Activated T-cell treated with anti-CD3 and anti-CD28 coated beads for 48 hours (primary cell): ENCODE results near the gene LIN54.
"Not testable (repeated sequence)": the region's sequence is repeated elsewhere in the genome, so short reads cannot be mapped to it uniquely, and the experiment has no call there.

ENCODE experiments used
- DNase-seq: peaks from one replicate; pipeline ENCODE4 v3.0.0-alpha.2; 2020; ENCODE audit warnings: low read depth

The LIN54 gene

DNA sequence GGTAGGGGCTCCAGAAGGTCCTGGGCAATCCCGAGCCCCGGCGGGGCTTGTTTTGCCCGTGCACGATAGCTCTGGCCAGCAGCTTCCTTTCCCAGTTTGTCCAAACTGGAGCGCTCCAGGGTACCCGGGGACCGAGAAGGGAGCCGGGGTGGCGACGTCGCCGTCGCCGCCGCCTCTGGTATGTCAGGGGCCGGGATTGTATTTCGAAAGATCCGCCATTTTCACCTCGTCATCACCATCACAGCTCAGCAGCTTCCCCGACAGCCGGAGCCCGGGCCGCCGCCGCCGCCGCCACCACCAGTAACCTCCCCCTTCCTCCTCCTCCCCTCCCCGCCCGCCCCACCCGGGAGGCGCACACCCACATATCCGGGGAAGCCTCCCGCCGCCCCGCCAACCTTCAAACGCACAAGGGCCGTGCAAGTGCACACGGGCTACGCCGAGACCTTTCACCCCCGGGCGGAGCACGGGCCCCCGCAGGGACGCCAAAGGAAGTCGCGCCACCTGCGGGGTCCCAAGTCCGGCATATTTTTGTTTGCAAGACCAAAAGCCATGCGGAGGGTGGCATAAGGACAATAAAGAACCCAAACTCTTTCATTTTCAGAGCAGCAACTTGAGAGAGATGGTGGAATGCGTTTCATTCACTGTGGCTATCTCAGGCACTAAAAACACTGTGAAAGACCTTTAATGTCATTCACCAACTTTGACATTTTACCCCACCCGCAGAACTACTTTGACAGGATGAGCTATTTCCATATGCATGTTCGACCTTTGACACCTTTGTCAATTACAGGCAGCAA is at the start of gene LIN54:
Gene LIN54, minus strand, starts transcription at position 302 of the 797 bp plus-strand sequence. CDS start 25,979 bp downstream, outside the sequence.
- peak; percentile 75 for DNase-seq

DNA sequence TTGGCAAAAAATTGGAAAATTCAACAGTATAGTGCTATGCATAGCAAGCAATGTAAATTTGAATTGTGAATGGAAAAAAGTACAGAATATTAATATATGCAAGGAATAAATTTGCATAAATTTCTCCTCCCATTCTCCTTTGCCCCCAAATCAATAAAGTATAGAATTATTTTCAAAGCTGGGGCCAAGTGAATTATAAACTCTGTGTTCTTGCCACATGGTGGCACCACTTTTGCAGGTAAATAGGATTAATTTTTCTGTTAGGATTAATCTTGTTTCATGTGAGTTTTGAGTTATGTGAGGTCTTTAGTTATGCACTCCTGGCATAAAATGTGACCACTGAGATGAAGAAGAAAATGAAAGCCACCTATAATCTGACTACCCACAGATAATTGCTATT is 44.3 kb upstream of the LIN54 start:
- DNase-seq: no peak

DNA sequence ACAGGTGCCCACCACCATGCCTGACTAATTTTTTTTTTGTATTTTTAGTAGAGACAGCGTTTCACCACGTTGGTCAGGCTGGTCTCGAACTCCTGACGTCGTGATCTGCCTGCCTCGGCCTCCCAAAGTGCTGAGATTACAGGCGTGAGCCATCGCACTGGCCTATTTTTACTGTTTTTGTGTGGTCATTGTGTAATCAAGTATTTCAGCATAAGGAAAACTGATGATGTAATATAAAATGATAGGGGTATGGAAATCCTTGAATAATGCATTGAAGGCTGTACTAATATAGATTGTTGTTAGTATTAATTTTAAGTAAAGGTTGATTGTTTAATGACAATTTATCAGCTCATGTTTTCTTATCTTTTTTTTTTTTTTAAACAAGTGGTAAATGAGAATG is 38.2 kb upstream of the LIN54 start:
- not testable (repeated sequence) for DNase-seq

DNA sequence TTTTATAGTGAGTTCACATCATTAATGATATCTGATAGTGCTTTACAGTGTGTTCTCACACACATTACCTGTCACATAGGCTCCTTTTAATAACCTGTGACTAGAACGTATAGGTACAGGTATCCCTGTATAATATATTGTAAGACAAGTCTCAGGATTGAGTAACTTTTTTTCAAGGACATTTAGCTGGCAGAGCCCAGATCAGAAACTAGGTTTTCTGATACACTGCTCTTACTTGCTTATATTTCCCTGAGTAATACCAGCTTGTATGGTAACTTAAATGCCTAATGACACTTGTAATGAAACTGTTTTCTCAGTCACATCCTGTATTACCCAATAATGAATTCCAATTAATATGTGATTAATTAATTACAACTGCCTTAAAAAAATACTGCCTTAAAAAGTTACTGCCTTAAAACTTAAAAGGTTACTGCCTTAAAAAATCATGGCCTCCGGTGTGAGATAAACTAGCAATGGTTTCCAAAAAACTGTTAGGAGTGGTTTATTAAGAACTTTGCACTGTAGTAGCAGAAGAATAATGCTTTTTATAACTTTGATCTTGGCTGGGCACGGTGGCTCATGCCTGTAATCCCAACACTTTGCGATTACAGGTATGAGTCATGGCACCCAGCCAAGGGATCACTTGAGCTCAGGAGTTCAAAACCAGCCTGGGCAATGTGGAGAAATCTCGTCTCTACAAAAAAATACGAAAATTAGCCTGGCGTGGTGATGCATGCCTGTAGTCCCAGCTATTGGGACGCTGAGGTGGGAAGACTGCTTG is 36.3 kb upstream of the LIN54 start:
- no peak for DNase-seq

DNA sequence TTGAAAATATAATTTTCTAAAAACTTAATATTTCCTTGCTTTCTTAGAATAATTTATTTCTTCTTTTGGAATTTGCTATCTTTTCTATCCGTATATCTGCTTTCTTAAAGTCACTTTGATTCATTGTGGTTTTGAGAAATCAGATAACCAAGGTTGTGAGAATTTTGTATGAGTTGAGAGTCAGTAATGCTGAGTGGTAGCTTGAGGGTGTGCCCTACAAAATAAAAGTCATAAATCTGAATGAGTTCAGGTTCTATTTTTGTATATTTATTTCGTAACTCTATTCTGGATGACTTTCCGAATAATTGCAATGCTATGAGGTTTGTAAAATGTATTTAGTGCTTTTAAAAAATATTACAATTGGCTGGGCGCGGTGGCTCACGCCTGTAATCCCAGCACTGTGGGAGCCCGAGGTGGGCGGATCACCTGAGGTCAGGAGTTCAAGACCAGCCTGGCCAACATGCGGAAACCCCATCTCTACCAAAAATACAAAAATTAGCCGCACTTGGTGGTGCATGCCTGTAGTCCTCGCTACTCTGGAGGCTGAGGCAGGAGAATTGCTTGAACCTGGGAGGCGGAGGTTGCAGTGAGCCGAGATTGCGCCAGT is 33.3 kb upstream of the LIN54 start:
- no peak for DNase-seq

DNA sequence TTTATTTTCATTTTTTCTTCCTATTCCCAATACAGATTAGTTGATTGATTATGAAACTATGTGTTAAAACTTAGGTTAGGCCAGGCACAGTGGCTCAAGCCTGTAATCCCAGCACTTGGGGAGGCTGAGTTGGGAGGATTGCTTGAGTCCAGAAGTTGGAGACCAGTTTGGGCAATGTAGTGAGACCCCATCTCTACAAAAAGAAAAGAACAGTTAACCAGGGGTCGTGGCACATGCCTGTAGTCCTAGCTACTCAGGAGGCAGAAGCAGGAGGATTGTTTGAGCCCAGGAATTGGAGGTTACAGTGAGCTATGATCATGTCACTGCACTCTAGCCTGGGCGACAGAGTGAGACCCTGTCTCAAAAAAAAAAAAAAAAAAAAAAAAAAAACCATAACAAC is 32.5 kb upstream of the LIN54 start:
- not testable (repeated sequence) for DNase-seq

DNA sequence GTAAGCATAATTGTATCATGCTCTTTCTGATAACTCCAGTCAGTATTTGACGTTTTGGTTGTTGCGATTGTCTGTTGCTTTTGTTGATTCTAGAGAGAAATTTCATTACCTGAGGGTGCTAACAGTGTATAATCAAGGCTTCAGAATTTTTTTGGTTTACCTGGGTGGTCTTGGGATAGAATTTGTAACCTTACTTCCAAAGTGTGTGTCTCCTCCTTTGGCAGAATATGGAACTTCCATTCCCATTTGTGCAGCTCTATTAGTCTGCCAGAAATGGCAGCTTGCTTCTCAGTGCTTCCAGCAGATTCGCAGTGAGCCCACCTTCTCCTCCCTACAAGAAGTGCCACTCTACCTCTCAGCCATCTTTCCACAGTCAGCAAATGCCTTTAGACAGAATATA is 29.6 kb upstream of the LIN54 start:
- DNase-seq: no peak

DNA sequence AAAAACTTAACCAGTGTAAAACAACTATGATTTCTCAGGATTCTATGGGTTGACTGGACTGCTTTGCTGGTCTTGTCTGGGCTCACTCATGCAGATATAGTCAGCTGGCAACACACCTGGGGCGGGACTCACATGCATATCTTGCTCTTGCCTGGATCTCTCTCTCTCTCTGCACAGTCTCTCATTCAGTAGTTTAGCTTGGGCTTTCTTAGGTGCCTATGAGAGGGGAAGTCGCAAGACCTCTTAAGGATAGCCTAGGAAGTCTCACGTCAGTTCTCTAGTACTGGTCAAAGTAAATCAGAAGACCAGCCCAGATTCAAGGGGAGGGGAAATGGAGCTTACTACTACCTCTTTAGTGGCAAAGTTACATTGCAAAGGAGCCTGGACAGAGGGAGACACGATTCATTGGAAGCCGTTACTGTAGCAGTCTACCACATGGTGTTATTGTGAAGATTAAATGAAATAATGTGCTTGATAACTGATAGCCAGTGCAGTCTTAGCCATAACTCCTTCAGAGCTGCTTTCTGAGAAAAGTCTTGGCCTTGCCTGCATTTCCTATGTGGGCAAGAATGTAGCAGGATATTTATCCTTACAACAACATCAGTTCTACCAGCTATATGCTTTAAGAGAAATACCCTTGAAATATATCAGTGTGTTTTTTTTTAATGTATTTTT is 26.5 kb upstream of the LIN54 start:
- DNase-seq: no peak

DNA sequence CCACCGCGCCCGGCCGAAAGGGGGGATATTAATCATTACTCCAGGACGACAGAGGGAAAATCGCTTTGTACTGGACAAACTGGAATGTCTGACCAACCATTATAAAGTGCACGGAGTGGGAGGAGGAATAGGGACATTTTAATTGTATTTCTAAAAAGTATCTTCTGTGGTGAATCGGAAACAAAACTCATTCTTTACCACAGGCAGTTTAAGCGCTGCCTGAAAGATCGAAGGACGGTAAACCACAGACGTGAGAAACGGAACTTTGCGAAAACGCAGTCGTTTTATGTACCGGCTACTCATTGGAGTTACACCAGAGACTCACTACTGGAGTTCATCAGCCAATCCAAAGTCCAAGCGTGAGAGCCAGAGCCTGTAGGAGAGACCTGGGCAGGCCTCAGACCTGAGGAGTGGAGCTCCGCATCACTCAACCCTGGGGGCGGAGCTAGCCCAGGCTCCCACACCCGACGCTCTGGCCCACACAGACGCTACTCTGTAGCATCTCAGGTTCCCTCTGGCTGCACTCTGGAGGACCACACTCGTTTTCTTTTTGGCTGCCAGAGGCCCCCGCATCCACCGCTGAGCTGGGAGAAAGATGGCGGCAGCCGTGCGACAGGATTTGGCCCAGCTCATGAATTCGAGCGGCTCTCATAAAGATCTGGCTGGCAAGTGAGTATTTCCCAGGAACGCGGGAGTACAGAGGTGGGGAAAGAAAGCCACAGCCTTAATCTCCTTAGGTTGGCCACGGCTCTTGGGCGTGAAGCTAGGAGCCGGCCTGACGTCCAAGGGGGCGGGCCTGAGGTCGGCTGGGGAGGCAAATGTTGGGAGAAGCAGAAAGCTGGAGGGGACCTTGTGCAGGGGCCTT is 24.2 kb upstream of the LIN54 start, which contains the start of gene COPS4:
Gene COPS4, plus strand, starts transcription at position 554 of the 865 bp plus-strand sequence. Its CDS starts 42 bp downstream, at position 596.
- DNase-seq: peak; percentile 91

DNA sequence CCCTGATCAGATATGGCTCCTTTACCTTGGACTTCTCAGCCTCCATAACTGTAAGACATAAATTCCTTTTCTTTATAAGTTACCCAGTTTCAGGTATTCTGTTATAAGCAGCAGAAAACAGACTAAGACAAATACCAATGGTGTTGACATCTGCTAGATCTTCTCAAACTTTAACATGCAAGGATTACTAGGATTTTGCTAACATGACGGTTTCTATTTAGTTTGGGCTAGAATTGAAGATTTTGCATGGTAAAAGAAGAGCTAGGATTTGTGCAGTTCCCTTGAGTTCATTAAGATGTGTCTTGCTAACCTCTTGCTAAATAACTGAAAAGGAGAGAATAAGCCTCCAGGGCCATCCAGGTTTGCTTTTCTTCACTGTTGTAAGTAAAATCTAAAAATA is 19.1 kb upstream of the LIN54 start:
- no peak for DNase-seq

DNA sequence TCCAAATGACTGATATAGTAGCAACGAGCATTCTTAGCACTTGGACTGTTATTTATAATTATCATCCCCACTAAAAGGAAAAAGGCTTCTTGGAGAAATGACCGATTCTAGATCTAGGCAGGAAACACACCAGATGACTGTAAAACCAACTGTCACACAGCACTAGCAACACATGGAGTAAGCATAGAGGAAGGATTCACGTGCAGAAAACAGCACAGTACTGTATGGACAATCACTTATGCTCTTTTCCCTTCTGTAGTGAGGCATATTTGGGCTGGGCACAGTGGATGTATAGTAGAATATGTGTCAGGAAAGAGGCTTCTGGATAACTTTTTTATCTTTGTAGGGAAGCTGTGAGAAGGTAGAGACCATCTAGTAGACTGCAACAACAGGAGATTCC is 18.4 kb upstream of the LIN54 start:
- DNase-seq: no peak

DNA sequence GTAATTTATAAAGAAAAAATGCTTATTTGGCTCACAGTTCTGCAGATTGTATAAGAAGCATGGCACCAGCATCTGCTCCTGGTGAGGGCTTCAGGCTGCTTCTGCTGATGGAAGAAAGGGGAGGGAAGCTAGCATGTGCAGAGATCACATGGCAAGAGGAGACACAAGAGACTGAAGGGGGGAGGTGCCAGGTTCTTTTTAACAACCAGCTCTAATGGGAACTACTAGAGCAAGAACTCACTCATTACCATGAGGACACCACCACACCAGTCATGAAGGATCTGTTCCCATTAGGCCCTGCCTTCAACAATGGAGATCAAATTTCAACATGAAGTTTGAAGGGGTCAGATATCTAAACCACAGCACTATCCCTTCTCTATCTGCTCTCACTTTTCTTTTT is 14.9 kb upstream of the LIN54 start:
- DNase-seq: no peak

DNA sequence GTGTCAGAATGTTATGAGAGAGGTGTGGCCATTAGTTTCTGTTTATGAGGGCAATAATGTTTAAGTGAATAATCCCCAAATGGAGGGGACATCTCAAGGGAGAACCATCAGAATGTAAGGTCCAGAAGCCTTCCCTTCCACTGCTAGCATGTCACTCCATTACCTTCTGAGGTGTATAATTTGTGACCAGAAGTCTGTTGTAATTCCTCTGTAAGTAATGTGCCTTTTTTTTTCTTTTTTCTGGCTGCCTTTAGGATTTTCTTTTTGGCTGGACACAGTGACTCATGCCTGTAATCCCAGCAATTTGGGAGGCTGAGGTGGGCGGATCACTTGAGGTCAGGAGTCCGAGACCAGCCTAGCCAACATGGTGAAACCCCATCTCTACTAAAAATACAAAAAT is 13.6 kb upstream of the LIN54 start:
- no peak for DNase-seq

DNA sequence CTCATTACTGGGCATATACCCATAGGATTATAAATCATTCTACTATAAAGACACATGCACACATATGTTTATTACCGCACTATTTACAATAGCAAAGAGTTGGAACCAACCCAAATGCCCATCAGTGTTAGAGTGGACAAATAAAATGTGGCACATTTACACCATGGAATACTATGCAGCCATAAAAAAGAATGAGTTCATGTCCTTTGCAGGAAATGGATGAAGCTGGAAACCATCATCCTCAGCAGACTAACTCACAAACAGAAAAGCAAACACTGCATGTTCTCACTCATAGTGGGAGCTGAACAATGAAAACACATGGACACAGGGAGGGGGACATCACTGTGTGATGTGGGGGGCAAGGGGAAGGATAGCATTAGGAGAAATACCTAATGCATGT is 13.0 kb upstream of the LIN54 start:
- not testable (repeated sequence) for DNase-seq

DNA sequence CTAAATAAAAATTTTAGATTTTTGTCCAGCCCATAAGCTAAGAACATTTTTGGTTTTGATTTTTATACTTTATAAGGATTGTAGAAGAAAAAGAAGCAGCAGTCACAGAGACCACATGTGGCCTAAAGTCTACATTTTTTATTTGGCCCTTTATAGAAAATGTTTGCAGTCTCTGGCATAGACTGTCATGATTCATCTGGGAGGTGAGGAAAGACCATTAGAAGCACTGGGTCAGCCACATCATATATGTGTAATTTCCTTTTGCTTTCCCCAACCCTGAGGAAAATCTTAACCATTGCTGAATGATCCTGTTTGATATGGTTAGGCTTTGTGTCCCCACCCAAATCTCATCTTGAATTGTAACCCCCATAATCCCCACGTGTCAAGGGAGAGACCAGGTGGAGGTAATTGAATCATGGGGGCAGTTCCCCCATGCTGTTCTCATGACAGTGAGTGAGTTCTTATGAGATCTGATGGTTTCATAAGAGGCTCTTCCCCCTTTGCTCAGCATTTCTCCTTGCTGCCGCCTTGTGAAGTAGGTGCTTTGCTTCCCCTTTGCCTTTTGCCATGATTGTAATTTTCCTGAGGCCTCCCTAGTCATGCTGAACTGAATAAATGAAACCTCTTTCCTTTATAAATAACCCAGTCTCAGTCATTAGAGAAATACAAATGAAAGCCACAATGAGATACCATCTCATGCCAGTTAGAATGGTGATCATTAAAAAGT is 12.3 kb upstream of the LIN54 start:
- no peak for DNase-seq

DNA sequence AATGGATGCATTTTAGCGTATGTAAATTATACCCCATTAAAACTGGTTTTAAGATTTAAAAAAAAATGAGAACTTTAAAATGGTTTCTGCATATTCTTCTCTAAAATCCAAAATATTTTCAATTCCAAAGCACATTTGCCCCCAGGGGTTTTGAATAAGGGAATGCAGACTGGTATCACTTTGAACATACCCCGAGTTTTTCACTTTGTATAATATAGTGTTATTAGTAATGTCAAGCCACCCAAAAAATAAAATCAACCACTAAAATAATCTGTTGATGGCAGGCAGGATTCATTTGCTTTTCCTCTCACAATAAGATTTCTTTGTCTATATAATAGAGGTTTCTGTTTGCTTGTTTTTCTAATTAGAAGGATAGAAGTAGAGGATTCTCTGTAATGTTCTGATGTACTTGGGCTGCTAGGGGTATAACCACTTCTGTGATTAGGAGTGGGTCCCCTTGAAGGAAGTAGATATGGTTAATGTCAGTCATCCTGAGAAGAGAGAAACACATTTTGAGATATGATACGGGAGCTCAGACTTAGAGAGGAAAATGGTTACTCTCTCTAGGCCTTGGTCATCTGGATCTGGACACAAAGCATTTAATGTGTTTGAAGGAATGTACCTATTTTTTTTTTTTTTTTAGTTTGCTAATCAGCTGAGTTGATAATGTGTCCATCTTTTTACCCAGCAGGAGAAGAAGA is 9.3 kb upstream of the LIN54 start:
- no peak for DNase-seq

DNA sequence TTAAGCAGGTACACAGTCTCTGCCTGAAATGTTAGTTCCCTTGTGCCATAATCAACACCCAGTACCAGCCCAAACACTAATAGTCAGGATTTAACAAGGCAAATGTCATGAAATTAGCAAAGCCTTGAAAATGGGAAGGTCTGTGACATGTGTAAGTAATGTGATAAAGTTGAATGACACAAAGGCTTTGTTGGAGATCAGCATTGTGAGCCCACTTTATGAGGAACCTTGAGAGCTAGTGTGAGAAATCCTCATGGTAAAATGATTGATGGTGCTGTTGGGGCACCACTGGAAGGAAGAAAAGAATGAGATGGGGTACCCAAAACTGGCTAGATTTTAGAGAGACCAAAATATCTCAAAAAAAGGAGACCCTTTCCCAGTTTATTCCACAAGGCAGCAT is 3.3 kb upstream of the LIN54 start:
- no peak for DNase-seq

DNA sequence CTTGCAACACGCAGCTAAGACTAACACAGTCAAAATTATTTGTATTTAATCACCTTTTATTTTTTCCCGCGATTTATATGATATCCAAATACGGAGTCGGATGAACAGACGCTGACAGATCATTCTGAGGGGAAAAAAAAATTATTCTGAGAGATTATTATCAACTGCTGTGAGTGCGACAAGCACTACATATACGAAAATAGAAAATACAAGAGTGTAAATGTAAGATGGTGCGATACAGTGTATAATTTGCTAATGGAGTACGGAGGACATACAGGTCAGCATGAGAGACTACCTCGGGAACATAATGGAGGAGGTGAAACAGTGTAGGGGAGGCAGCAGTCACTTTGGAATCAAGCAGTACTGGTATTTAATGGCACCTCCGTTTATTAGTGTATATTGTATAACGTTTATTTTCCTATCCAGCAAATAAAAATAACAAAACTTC is 2.8 kb upstream of the LIN54 start:
- no peak for DNase-seq

DNA sequence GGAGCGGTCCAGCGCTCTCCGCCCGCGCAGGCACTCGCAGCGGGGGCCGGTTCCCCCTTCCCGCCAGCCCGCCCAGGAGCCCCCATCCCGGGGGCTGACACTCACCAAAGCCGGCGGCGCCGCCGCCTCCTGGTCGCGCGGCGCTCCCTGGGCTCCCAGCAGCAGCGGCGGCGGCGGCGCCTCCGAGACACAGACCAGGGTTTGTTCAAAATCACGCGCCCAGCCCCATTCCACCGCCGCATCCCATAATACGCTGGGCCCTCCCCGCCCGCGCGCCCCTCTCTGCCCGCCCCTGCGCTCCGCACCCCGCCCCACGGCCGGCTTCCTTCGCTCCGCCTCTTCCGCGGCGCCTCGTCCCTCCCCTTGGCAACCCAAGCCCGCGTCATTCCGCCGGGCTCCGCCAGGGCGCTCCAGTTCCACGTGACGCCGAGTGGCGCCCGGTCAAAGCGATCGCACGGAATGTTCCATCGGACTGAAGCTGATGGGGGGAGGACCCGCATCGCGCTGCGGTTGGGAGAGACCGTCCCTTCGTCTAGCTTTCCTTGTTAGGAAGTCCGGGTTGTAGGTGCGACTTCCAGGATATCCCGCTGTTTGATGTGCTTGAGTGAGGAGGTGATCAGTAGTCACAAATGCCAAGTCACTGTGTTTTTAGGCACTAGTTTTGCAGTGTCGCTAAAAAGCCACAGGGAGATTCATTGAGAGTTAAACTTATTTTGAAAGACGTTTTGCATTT is 2.2 kb upstream of the LIN54 start:
- peak; percentile 98 for DNase-seq
